ENCODE results near the gene IGF2BP2.

GRCh38 chr3:185859294-185859972 lies 34.6 kb upstream of the IGF2BP2 start:
- TF ChIP-seq POLR2AphosphoS5 (IDR thresholded peaks at IDR 0.05) = no peak
- no peak for TF ChIP-seq CTCF (IDR thresholded peaks at IDR 0.05)
- TF ChIP-seq POLR2A (IDR thresholded peaks at IDR 0.05) = no peak
- no peak for TF ChIP-seq EP300 (IDR thresholded peaks at IDR 0.05)

All from upper lobe of left lung (tissue), 4 donors.